GM12874 (cell line): ENCODE data around the gene SAP30.

Source experiments
- TF ChIP-seq, protein P1 (sequence below): IDR thresholded peaks from 2 replicates; pipeline ENCODE4 v1.5.1; 2011; ENCODE audit warnings: low read depth, mild to moderate bottlenecking, control low read depth, low read length, moderate library complexity; ENCODE audit not compliant: insufficient read depth

The SAP30 gene

DNA sequence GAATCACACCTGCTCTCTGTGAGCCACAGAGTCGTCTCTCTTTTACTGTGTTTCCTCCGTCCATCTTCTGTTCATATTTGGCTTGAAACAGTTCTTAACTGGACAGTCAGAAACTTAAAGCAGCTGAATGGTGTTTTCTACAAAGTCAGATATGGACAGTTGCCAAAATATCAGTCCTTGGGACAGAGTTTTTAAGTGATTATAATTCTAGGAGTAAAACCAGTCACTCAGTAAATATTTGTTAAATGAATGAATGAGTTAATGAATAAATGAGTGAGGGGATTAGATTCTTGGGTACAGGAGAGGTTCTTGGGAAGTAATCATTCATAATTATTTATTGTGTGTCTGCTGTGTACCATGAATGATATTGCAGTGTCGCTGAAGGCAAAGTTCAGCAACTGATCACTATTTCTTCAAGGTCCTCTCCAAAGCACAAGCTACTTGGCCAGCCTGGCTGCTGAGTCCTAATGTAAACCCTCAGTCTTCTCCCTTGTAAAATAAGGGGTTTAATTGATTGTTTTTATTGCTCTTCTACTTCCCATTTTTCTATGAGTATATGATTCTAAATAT, 33.6 kb downstream of the SAP30 start:
- TF ChIP-seq, protein P1, sequence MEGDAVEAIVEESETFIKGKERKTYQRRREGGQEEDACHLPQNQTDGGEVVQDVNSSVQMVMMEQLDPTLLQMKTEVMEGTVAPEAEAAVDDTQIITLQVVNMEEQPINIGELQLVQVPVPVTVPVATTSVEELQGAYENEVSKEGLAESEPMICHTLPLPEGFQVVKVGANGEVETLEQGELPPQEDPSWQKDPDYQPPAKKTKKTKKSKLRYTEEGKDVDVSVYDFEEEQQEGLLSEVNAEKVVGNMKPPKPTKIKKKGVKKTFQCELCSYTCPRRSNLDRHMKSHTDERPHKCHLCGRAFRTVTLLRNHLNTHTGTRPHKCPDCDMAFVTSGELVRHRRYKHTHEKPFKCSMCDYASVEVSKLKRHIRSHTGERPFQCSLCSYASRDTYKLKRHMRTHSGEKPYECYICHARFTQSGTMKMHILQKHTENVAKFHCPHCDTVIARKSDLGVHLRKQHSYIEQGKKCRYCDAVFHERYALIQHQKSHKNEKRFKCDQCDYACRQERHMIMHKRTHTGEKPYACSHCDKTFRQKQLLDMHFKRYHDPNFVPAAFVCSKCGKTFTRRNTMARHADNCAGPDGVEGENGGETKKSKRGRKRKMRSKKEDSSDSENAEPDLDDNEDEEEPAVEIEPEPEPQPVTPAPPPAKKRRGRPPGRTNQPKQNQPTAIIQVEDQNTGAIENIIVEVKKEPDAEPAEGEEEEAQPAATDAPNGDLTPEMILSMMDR, result no peak

GRCh38 chr4:173405840-173406606, 35.3 kb downstream of the SAP30 start:
- TF ChIP-seq, protein P1, result no peak

DNA sequence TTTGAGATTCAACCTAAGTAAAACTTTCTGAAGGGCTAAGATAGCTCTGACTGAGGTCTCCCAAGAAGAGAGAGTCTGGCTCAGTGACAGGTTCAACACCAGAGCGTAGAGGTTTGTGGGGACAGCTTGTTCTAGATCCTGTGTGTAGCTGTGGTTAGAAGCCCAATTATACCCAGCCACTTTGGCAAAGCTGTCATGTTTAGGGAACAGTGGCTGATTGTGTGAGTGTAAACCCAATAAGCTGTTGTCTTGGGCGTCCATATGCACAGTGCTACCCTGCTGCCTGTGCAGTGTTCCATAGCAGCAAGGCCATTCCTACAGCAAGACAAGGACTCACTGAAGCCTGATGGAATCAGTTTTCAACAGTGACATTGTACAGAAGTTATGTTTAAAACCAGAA, 39.3 kb downstream of the SAP30 start:
- TF ChIP-seq, protein P1, result no peak

GRCh38 chr4:173411106-173411693, 40.4 kb downstream of the SAP30 start:
- TF ChIP-seq, protein P1, result no peak

DNA sequence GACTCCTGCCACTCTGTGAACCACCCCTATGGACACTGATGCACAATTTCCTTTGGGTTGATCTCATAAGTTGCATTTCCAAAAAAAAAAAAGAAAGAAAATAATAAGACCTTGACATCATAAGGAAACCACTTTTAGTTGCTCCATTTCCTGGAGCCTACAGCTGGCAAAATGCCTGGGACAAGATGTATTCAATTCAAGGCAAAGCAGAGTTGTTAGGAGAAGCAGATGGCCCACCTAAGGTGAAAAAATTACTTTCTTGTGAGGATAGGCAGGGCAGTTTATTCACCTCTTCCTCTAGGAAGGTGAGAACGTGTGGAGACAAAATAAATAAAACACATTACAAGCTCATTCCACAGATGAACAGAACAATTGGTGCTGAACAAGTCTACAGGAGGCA, 42.3 kb downstream of the SAP30 start:
- TF ChIP-seq, protein P1, result no peak

DNA sequence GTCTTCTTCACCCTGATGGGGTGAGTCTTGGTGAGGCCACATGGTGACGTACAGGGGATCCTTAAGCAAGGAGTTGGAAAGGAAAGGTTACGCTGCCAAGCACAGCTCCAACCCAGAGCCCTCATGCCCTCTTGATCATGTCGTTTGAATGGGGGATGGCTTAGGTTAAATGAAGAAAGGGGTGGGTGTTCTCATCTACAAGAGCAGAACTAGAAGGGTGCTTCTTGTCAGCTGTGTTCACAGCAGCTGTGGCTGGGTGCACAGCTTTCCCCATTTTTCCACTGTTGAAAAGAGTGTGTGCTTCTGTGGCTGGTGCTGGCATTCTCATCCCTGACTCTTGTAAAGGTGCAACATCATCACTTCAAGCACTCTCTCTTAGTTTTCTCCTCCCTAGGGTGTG, 43.7 kb downstream of the SAP30 start:
- TF ChIP-seq, protein P1, result no peak

DNA sequence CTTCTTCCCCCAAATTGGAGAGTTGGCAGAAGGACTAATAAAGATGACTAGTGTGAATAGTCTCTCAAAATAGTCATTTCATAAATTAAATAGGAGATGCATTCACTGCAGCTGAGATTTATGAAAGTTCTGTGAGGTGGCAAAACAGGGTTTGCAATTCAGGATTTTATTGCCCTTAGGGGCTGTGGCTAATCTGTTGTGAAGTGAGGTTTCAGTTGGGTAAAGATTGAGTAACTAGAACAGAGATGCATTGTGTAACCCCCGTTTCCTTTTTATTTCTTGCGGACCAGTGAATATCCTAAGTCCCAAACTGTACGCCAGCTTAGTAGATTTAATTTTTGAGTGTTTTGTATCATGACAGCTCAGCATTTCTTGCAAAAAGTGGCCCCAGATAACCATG, 44.3 kb downstream of the SAP30 start:
- TF ChIP-seq, protein P1, result no peak
